Peyer's patch (tissue), 4 donors: ENCODE data around the gene CSNK2A2.

Experiments used
- POLR2A ChIP-seq, 2 donors: fragments of 450-650 bp; IDR thresholded peaks; one replicate each; pipeline ENCODE4 v1.5.1; 2017; ENCODE audit warnings: antibody characterized with exemption in 2 of 2, mild to moderate bottlenecking in 2 of 2, moderate library complexity in 2 of 2
- TF ChIP-seq, protein P1 (sequence below), 6 experiments: fragments of 450-650 bp in 4 of 6; fragments of 200-600 bp in 2 of 6; sonication (generic) in 1 of 6; IDR thresholded peaks; one replicate each; pipeline ENCODE4 v1.5.1; 2017 to 2019; ENCODE audit warnings: antibody characterized with exemption in 6 of 6, mild to moderate bottlenecking in 3 of 6, moderate library complexity in 1 of 6

DNA sequence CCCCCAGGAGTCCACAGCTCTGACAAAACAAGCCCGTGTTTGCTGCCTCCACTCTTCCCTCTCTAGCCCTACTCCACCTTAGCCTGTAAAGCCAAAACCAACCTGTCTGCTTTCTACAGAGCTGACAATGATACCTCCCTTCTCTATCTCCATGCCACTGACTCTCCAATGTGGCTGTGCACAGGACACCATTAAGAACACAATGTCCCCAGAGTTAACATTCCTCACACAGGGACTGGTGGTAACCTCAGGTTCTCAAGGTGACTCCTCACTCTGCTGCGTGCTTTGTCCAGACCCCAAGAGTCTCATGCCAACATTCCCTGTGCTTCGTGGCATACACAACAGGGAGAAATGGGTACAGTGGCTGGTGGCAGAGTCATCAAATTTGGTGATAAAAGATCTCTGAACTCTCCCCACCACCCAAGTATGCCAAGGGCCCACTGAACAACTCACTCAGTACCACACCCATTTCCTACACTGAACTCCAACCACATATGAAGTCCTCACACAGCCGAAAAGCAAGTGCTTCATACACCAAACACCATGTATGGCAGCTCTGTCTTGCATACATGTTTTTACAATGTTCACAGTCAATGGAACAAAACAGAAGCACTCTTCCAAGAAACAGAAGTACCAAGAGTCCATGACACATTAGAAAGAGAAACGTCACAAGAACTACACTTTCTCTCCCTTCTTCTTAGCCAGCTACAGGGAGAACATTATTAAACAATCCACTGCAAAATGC, 21.1 kb downstream of the CSNK2A2 start:
- TF ChIP-seq, protein P1, sequence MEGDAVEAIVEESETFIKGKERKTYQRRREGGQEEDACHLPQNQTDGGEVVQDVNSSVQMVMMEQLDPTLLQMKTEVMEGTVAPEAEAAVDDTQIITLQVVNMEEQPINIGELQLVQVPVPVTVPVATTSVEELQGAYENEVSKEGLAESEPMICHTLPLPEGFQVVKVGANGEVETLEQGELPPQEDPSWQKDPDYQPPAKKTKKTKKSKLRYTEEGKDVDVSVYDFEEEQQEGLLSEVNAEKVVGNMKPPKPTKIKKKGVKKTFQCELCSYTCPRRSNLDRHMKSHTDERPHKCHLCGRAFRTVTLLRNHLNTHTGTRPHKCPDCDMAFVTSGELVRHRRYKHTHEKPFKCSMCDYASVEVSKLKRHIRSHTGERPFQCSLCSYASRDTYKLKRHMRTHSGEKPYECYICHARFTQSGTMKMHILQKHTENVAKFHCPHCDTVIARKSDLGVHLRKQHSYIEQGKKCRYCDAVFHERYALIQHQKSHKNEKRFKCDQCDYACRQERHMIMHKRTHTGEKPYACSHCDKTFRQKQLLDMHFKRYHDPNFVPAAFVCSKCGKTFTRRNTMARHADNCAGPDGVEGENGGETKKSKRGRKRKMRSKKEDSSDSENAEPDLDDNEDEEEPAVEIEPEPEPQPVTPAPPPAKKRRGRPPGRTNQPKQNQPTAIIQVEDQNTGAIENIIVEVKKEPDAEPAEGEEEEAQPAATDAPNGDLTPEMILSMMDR (IDR thresholded peaks at IDR 0.05): no peak
- no peak for TF ChIP-seq POLR2A (IDR thresholded peaks at IDR 0.05)
